Thyroid gland (tissue), 4 donors: Measurements from ENCODE around the gene TTLL13. TPM values are rescaled to one million over a fixed set of nuclear protein-coding genes. Genes with fewer than 3 reads are reported as not detected.

Experiments
- DNase-seq, 2 donors: peaks; one replicate each; pipeline ENCODE4 v3.0.0-alpha.2; 2019
- H3K27ac ChIP-seq, 3 donors: fragments of 200-600 bp; sonication (generic); 1 replicate in 2 of 3; 2 replicates in 1 of 3; pipeline ENCODE4 v1.5.1; 2016 to 2019; ENCODE audit warnings: mild to moderate bottlenecking in 1 of 3, moderate library complexity in 1 of 3
- H3K27me3 ChIP-seq: fragments of 200-600 bp; sonication (generic); one replicate; pipeline ENCODE4 v1.5.1; 2019
- H3K36me3 ChIP-seq, 2 donors: fragments of 200-600 bp; sonication (generic); one replicate each; pipeline ENCODE4 v1.5.1; 2016 to 2019
- H3K4me1 ChIP-seq, 2 donors: fragments of 200-600 bp; sonication (generic); one replicate each; pipeline ENCODE4 v1.5.1; 2017 to 2019
- H3K4me3 ChIP-seq, 3 donors: fragments of 200-600 bp; sonication (generic); replicated peaks in 1 of 3; 1 replicate in 2 of 3; 2 replicates in 1 of 3; pipeline ENCODE4 v1.5.1; 2016; ENCODE audit warnings: mild to moderate bottlenecking in 1 of 3
- H3K9me3 ChIP-seq: fragments of 200-600 bp; sonication (generic); one replicate; pipeline ENCODE4 v1.5.1; 2017
- CTCF ChIP-seq, 6 experiments: fragments of 200-600 bp in 3 of 6; fragments of 450-650 bp in 3 of 6; sonication (generic) in 3 of 6; IDR thresholded peaks; one replicate each; pipeline ENCODE4 v1.5.1; 2016 to 2019; ENCODE audit warnings: antibody characterized with exemption in 6 of 6, mild to moderate bottlenecking in 2 of 6, inconsistent platforms in 1 of 6, moderate library complexity in 1 of 6
- POLR2A ChIP-seq, 2 donors: fragments of 450-650 bp; IDR thresholded peaks; one replicate each; pipeline ENCODE4 v1.6.1; 2017; ENCODE audit warnings: antibody characterized with exemption in 2 of 2, mild to moderate bottlenecking in 2 of 2, moderate library complexity in 1 of 2
- WGBS, 2 donors: methylation state at CpG; one replicate each; pipeline ENCODE4 v1.1.5; 2017; 5-methylcytosine and 5-hydroxymethylcytosine counted together
- intact Hi-C: fragments of 100-400 bp; cut with DNase I; formaldehyde crosslinking; loops from one replicate; pipeline ENCODE4 v1.15.1; 2023
- total RNA-seq, 4 donors: library from RNA; depleted of rRNA; stranded (reverse); fragments of >200 nt; gene quantifications; one replicate each; pipeline ENCODE4 v1.2.3, GENCODE V29; 2016

TTLL13 gene
- total RNA-seq, 4 donors from 2014 or later, result 0.13 to 0.22 TPM; not detected in 2

- 93 to 95% methylated on average over 27 to 30 of the region's 38 CpGs for WGBS, 2 donors
- no peak overlapping the region for H3K4me3 ChIP-seq
- H3K27ac ChIP-seq, result no peak overlapping the region
- peaks cover 16% of the 10 kb centered on the region in 2 donors for H3K4me1 ChIP-seq
- no peak for TF ChIP-seq CTCF (IDR thresholded peaks at IDR 0.05)
- TF ChIP-seq POLR2A (IDR thresholded peaks at IDR 0.05), result no peak
- H3K9me3 ChIP-seq, result no peaks in the 10 kb centered on the region
- peaks cover 66 to 74% of the 10 kb centered on the region in 2 donors for H3K36me3 ChIP-seq
- H3K27me3 ChIP-seq, result no peaks in the 10 kb centered on the region
- no peak for DNase-seq
- intact Hi-C loops, result no loop called here
Measured at GRCh38 chr15:90227816-90228772, 21.3 kb upstream of the TTLL13 start.

- H3K4me1 ChIP-seq, result peaks cover 16% of the 10 kb centered on the region in 2 donors
- intact Hi-C loops, result no loop called here
- no peak overlapping the region for H3K27ac ChIP-seq
- no peaks in the 10 kb centered on the region for H3K9me3 ChIP-seq
- no peak for DNase-seq
- peaks cover 59 to 66% of the 10 kb centered on the region in 2 donors for H3K36me3 ChIP-seq
- TF ChIP-seq POLR2A (IDR thresholded peaks at IDR 0.05) (no peak), CTCF (IDR thresholded peaks at IDR 0.05) (no peak)
- 85 to 94% methylated on average over 6 to 15 of the region's 15 CpGs for WGBS, 2 donors
- no peak overlapping the region for H3K4me3 ChIP-seq
- H3K27me3 ChIP-seq, result no peaks in the 10 kb centered on the region
Measured at GRCh38 chr15:90228960-90229359, 20.4 kb upstream of the TTLL13 start.

GRCh38 chr15:90230071-90230494 is 19.3 kb upstream of the TTLL13 start:
- peaks cover 48 to 54% of the 10 kb centered on the region in 2 donors for H3K36me3 ChIP-seq
- TF ChIP-seq POLR2A (IDR thresholded peaks at IDR 0.05) (no peak), CTCF (IDR thresholded peaks at IDR 0.05) (no peak)
- WGBS, 2 donors, result 63 to 68% methylated on average over 12 of the region's 12 CpGs
- peak in 1 of 2 donors; percentile 15 for DNase-seq
- intact Hi-C loops, result no loop called here
- H3K4me3 ChIP-seq, result no peak overlapping the region
- H3K27ac ChIP-seq, result peak overlapping the region in 1 of 3 donors; percentile 33
- H3K9me3 ChIP-seq, result no peaks in the 10 kb centered on the region
- H3K4me1 ChIP-seq, result peaks cover 20 to 23% of the 10 kb centered on the region in 2 donors
- no peaks in the 10 kb centered on the region for H3K27me3 ChIP-seq

- intact Hi-C loops, result no loop called here
- H3K4me3 ChIP-seq, result no peak overlapping the region
- no peak for DNase-seq
- H3K27me3 ChIP-seq, result no peaks in the 10 kb centered on the region
- H3K9me3 ChIP-seq, result no peaks in the 10 kb centered on the region
- TF ChIP-seq CTCF (IDR thresholded peaks at IDR 0.05) (no peak), POLR2A (IDR thresholded peaks at IDR 0.05) (no peak)
- H3K36me3 ChIP-seq, result peaks cover 42 to 49% of the 10 kb centered on the region in 2 donors
- H3K4me1 ChIP-seq, result peaks cover 20 to 25% of the 10 kb centered on the region in 2 donors
- 83 to 91% methylated on average over 7 of the region's 8 CpGs for WGBS, 2 donors
- H3K27ac ChIP-seq, result peak overlapping the region in 2 of 3 donors; percentile 42 to 43
Measured at GRCh38 chr15:90230610-90231009, 18.7 kb upstream of the TTLL13 start.
